ENCODE measurements around the gene DOK6.

GRCh38 chr18:69770238-69770637 is 369.6 kb downstream of the DOK6 start:
- TF ChIP-seq POLR2A (IDR thresholded peaks at IDR 0.05; ENCODE audit: low read depth, low read length) (no peak), SPI1 (IDR thresholded peaks at IDR 0.05; ENCODE audit: low read depth, low read length) (no peak), POLR2AphosphoS5 (IDR thresholded peaks at IDR 0.05; ENCODE audit: low read depth, low read length) (no peak), TAF1 (IDR thresholded peaks at IDR 0.05; ENCODE audit: low read depth, low read length) (no peak), POU2F2 (IDR thresholded peaks at IDR 0.05; ENCODE audit: low read depth, low read length) (no peak)

Data from GM12891 (cell line).